HepG2 (cell line): ENCODE data around the gene PTMA. TPM values are rescaled to one million over a fixed set of nuclear protein-coding genes. Genes with fewer than 3 reads are reported as not detected.

Experiments
- ATAD3A ChIP-seq: sonication (generic); formaldehyde crosslinking; IDR thresholded peaks from 2 replicates; pipeline ENCODE4 v1.4.0; 2020; ENCODE audit warnings: missing genetic modification reagents
- ATM ChIP-seq: fragments of 450-650 bp; IDR thresholded peaks from 2 replicates; pipeline ENCODE4 v1.7.1; 2017; ENCODE audit warnings: mild to moderate bottlenecking, borderline replicate concordance
- CBX5 ChIP-seq: sonication (generic); formaldehyde crosslinking; IDR thresholded peaks from 2 replicates; pipeline ENCODE4 v1.4.0; 2020; ENCODE audit warnings: missing genetic modification reagents, borderline replicate concordance
- EEA1 ChIP-seq: sonication (generic); formaldehyde crosslinking; IDR thresholded peaks from 2 replicates; pipeline ENCODE4 v1.5.1; 2020; ENCODE audit warnings: mild to moderate bottlenecking, missing genetic modification reagents, borderline replicate concordance
- LCORL ChIP-seq, 2 experiments: fragments of 450-650 bp in 1 of 2; sonication (generic) in 1 of 2; formaldehyde crosslinking in 1 of 2; IDR thresholded peaks; 2 replicates each; pipeline versions ENCODE4 v1.5.0 to v1.6.1; 2017 to 2020; ENCODE audit warnings: antibody characterized with exemption in 1 of 2, missing genetic modification reagents in 1 of 2
- MED8 ChIP-seq: sonication (generic); formaldehyde crosslinking; IDR thresholded peaks from 2 replicates; pipeline ENCODE4 v1.8.1; 2023; ENCODE audit warnings: mild to moderate bottlenecking, missing genetic modification reagents; ENCODE audit not compliant: insufficient replicate concordance
- MLLT10 ChIP-seq: sonication (generic); formaldehyde crosslinking; IDR thresholded peaks from 2 replicates; pipeline ENCODE4 v1.4.0; 2020; ENCODE audit warnings: missing genetic modification reagents
- NFE2L1 ChIP-seq: sonication (generic); formaldehyde crosslinking; IDR thresholded peaks from 2 replicates; pipeline ENCODE4 v1.4.0; 2020; ENCODE audit warnings: missing genetic modification reagents, mild to moderate bottlenecking, borderline replicate concordance
- NFKB2 ChIP-seq: sonication (generic); formaldehyde crosslinking; IDR thresholded peaks from 2 replicates; pipeline ENCODE4 v1.4.0; 2020; ENCODE audit warnings: missing genetic modification reagents, borderline replicate concordance
- NR2F6 ChIP-seq, 2 experiments: IDR thresholded peaks; 2 replicates each; pipeline ENCODE4 v1.6.1; 2016; ENCODE audit warnings: antibody characterized with exemption in 1 of 2, mild to moderate bottlenecking in 1 of 2
- PPARG ChIP-seq: conservative IDR thresholded peaks from 2 replicates; pipeline ENCODE4 v1.6.1; 2016; ENCODE audit warnings: missing biosample characterization, missing genetic modification reagents
- SP140L ChIP-seq: sonication (generic); formaldehyde crosslinking; IDR thresholded peaks from 2 replicates; pipeline ENCODE4 v1.4.0; 2020; ENCODE audit warnings: missing genetic modification reagents, borderline replicate concordance
- ZFP82 ChIP-seq: sonication (generic); formaldehyde crosslinking; IDR thresholded peaks from 2 replicates; pipeline ENCODE4 v1.5.1; 2020; ENCODE audit warnings: mild to moderate bottlenecking, missing genetic modification reagents, borderline replicate concordance
- ZMYM3 ChIP-seq: sonication (generic); formaldehyde crosslinking; IDR thresholded peaks from 2 replicates; pipeline ENCODE4 v1.5.1; 2020; ENCODE audit warnings: mild to moderate bottlenecking, missing genetic modification reagents
- ZNF253 ChIP-seq: sonication (generic); formaldehyde crosslinking; IDR thresholded peaks from 2 replicates; pipeline ENCODE4 v1.8.0; 2022; ENCODE audit warnings: mild to moderate bottlenecking, missing genetic modification reagents, borderline replicate concordance
- ZNF3 ChIP-seq: IDR thresholded peaks from 2 replicates; pipeline ENCODE4 v1.7.0; 2017; ENCODE audit warnings: inconsistent platforms
- ZNF383 ChIP-seq: sonication (generic); formaldehyde crosslinking; IDR thresholded peaks from 2 replicates; pipeline ENCODE4 v1.4.0; 2020; ENCODE audit warnings: missing genetic modification reagents, mild to moderate bottlenecking, borderline replicate concordance
- ZNF572 ChIP-seq: sonication (generic); formaldehyde crosslinking; IDR thresholded peaks from 2 replicates; pipeline ENCODE4 v1.5.1; 2020; ENCODE audit warnings: mild to moderate bottlenecking, missing genetic modification reagents
- ZNF7 ChIP-seq: IDR thresholded peaks from 2 replicates; pipeline ENCODE4 v1.6.1; 2016; ENCODE audit warnings: missing biosample characterization, missing genetic modification reagents
- ZNF891 ChIP-seq: sonication (generic); formaldehyde crosslinking; IDR thresholded peaks from 2 replicates; pipeline ENCODE4 v1.5.0; 2020; ENCODE audit warnings: mild to moderate bottlenecking, missing genetic modification reagents
- polyA plus RNA-seq, 8 experiments: library from polyadenylated mRNA; depleted of rRNA in 3 of 8; stranded (reverse) in 7 of 8; unstranded in 1 of 8; fragments of >200 nt; fragmentation: Illumina TruSeq in 4 of 8; extraction: Trizol in 4 of 8; gene quantifications; 2 replicates each; pipeline versions ENCODE4 v1.2.1 to v1.2.3, GENCODE V29; 2011 to 2016; ENCODE audit warnings: low read depth in 4 of 8, missing spikeins in 1 of 8, mixed read lengths in 1 of 8; ENCODE audit not compliant: insufficient read depth in 1 of 8
- total RNA-seq, 5 experiments: library from RNA; depleted of rRNA; stranded (reverse); fragments of >200 nt; fragmentation: Illumina TruSeq; extraction: Trizol; gene quantifications; 2 replicates each; pipeline ENCODE4 v1.2.3, GENCODE V29; 2016; ENCODE audit warnings: low read depth in 1 of 5
- TF ChIP-seq, protein P1 (sequence below): sonication (generic); formaldehyde crosslinking; IDR thresholded peaks from 2 replicates; pipeline ENCODE4 v1.8.1; 2022; ENCODE audit warnings: low read depth, mild to moderate bottlenecking, missing genetic modification reagents
- TF ChIP-seq, protein P2 (sequence below): sonication (generic); formaldehyde crosslinking; IDR thresholded peaks from 2 replicates; pipeline ENCODE4 v1.5.1; 2020; ENCODE audit warnings: mild to moderate bottlenecking, moderate library complexity, missing genetic modification reagents
- TF ChIP-seq, protein P3 (sequence below): sonication (generic); formaldehyde crosslinking; IDR thresholded peaks from 2 replicates; pipeline ENCODE4 v1.8.0; 2022; ENCODE audit warnings: mild to moderate bottlenecking, missing genetic modification reagents, moderate library complexity

The PTMA gene
- total and polyA plus RNA-seq, 2 of the 13 experiments (the other 11 are each of a cell fraction or from before 2014, with no cell fraction given), result 190 to 1,086 TPM

DNA sequence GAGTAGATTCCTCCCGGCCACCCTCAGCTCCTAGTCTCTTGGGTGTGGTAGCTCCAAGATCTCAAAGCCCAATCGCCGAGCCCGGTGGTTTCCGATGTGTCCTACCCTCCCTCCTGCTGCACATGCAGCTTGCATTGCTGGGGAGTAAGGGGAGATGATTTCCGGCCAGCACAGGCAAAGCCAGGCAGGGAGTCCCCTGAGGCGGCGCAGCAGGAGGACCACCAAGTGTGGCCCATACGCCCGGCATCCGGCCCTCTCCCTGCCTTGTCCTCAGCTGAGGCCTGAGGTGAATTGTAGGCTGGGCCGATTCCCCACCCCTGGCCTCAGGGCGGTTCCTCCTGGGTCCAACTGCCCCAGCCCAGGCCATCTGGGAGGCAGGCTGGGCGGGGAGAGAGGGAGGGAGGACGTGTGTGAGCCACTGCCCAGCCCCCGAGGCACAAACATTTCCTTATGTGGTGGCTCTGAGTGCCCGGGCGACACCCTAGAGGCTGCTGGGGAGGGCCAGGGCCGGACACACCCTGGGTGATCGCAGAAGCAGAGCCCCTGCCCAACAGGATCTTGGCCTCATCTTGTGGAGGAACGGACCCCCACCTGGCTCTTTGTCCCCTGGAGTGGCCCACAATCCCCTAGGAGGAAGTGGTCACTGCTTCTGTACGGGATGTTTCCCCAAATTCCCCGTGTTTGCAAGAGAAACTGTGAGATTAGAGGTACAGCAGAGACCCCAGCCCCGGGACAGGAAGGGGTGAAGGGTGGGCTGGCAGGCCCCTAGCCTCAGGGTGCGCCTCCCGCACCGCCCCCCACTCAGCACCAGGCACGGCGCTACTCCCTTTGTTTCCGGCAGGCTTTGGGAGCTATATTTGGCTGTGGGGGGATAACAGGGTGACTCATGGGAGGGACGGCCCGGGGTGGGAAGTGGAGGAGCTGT, 41.9 kb upstream of the PTMA start (continued):
- TF ChIP-seq ZNF891 (CRISPR knock-in tag), result peak; percentile 76; the same call in 1 of the 2 replicates
- TF ChIP-seq EEA1 (CRISPR knock-in tag), result no peak
- TF ChIP-seq NFKB2, result no peak; the same call in 1 of the 2 replicates
- no peak for TF ChIP-seq ATAD3A (CRISPR knock-in tag)
- TF ChIP-seq ZFP82 (CRISPR knock-in tag), result no peak
- TF ChIP-seq LCORL (IDR thresholded peaks at IDR 0.05), result no peak
- TF ChIP-seq LCORL (CRISPR knock-in tag; IDR thresholded peaks at IDR 0.05), result peak; percentile 54; the same call in 1 of the 2 replicates
- TF ChIP-seq MLLT10 (CRISPR knock-in tag), result no peak
- TF ChIP-seq ZNF572 (CRISPR knock-in tag), result no peak
- TF ChIP-seq, protein P1, sequence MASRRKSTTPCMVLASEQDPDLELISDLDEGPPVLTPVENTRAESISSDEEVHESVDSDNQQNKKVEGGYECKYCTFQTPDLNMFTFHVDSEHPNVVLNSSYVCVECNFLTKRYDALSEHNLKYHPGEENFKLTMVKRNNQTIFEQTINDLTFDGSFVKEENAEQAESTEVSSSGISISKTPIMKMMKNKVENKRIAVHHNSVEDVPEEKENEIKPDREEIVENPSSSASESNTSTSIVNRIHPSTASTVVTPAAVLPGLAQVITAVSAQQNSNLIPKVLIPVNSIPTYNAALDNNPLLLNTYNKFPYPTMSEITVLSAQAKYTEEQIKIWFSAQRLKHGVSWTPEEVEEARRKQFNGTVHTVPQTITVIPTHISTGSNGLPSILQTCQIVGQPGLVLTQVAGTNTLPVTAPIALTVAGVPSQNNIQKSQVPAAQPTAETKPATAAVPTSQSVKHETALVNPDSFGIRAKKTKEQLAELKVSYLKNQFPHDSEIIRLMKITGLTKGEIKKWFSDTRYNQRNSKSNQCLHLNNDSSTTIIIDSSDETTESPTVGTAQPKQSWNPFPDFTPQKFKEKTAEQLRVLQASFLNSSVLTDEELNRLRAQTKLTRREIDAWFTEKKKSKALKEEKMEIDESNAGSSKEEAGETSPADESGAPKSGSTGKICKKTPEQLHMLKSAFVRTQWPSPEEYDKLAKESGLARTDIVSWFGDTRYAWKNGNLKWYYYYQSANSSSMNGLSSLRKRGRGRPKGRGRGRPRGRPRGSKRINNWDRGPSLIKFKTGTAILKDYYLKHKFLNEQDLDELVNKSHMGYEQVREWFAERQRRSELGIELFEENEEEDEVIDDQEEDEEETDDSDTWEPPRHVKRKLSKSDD (CRISPR knock-in tag), result no peak
- no peak for TF ChIP-seq ATM
- no peak for TF ChIP-seq PPARG
- no peak for TF ChIP-seq ZNF383 (CRISPR knock-in tag)
- TF ChIP-seq SP140L (CRISPR knock-in tag), result no peak
- no peak for TF ChIP-seq MED8 (CRISPR knock-in tag)
- TF ChIP-seq NFE2L1, result no peak
- TF ChIP-seq, protein P2, sequence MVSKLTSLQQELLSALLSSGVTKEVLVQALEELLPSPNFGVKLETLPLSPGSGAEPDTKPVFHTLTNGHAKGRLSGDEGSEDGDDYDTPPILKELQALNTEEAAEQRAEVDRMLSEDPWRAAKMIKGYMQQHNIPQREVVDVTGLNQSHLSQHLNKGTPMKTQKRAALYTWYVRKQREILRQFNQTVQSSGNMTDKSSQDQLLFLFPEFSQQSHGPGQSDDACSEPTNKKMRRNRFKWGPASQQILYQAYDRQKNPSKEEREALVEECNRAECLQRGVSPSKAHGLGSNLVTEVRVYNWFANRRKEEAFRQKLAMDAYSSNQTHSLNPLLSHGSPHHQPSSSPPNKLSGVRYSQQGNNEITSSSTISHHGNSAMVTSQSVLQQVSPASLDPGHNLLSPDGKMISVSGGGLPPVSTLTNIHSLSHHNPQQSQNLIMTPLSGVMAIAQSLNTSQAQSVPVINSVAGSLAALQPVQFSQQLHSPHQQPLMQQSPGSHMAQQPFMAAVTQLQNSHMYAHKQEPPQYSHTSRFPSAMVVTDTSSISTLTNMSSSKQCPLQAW (CRISPR knock-in tag), result no peak
- TF ChIP-seq NR2F6 (IDR thresholded peaks at IDR 0.05), result no peak
- peak; percentile 21; the same call in 1 of the 2 replicates for TF ChIP-seq NR2F6 (CRISPR knock-in tag; IDR thresholded peaks at IDR 0.05)
- TF ChIP-seq, protein P3, sequence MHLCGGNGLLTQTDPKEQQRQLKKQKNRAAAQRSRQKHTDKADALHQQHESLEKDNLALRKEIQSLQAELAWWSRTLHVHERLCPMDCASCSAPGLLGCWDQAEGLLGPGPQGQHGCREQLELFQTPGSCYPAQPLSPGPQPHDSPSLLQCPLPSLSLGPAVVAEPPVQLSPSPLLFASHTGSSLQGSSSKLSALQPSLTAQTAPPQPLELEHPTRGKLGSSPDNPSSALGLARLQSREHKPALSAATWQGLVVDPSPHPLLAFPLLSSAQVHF, result no peak
- TF ChIP-seq ZNF7 (CRISPR knock-in tag), result no peak
- TF ChIP-seq CBX5 (CRISPR knock-in tag), result peak; percentile 79; the same call in 1 of the 2 replicates
- TF ChIP-seq ZMYM3, result peak; percentile 65; the same call in 1 of the 2 replicates
- TF ChIP-seq ZNF253 (CRISPR knock-in tag), result no peak
- TF ChIP-seq ZNF3 (CRISPR knock-in tag), result no peak
